Measurements from ENCODE around the gene KDM5B. TPM values are rescaled to one million over a fixed set of nuclear protein-coding genes. Genes with fewer than 3 reads are reported as not detected.

The KDM5B gene
- total RNA-seq, 1 donor = 124 TPM

DNA sequence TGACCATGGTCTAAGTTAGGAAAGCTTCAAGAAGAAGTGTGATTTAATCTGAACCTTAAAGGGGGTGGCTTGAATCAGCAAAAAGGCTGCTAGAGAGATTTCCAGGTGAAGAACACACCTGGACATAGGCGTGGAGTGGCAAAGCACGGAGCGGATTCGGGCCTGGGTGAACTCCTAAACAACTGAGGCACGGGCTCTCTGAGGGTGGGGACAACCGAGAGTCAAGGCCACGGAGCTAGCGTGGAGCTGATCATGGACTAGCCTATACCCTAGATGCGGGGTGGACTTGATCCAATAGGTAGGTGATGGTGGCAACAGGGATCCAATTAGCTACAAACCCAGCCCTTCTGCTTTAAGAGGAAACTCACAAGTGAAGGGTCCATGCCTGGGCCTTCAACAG is 125.7 kb downstream of the KDM5B start:
- Histone ChIP-seq H3K27me3 (ENCODE audit: insufficient read depth, low read length) (peaks cover 46% of the 10 kb centered on the region), H3K36me3 (ENCODE audit: insufficient read depth, low read length) (no peaks in the 10 kb centered on the region), H2AFZ (ENCODE audit: low read length) (no peak overlapping the region), H3K79me2 (ENCODE audit: insufficient read depth, low read length) (no peaks in the 10 kb centered on the region), H4K20me1 (ENCODE audit: insufficient read depth, low read length) (no peaks in the 10 kb centered on the region), H3K4me2 (ENCODE audit: insufficient read depth, low read length) (no peak overlapping the region), H3K9me3 (ENCODE audit: low read depth, low read length) (no peaks in the 10 kb centered on the region), H3K4me1 (ENCODE audit: insufficient read depth, low read length) (no peaks in the 10 kb centered on the region), H3K4me3 (ENCODE audit: insufficient read depth, low read length) (no peak overlapping the region), H3K27ac (ENCODE audit: low read depth, low read length) (no peak overlapping the region)
- DNase-seq (ENCODE audit: insufficient read length, low spot score, missing footprints) = no peak
- TF ChIP-seq, protein P1, sequence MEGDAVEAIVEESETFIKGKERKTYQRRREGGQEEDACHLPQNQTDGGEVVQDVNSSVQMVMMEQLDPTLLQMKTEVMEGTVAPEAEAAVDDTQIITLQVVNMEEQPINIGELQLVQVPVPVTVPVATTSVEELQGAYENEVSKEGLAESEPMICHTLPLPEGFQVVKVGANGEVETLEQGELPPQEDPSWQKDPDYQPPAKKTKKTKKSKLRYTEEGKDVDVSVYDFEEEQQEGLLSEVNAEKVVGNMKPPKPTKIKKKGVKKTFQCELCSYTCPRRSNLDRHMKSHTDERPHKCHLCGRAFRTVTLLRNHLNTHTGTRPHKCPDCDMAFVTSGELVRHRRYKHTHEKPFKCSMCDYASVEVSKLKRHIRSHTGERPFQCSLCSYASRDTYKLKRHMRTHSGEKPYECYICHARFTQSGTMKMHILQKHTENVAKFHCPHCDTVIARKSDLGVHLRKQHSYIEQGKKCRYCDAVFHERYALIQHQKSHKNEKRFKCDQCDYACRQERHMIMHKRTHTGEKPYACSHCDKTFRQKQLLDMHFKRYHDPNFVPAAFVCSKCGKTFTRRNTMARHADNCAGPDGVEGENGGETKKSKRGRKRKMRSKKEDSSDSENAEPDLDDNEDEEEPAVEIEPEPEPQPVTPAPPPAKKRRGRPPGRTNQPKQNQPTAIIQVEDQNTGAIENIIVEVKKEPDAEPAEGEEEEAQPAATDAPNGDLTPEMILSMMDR (IDR thresholded peaks at IDR 0.05; ENCODE audit: extremely low read depth, low read depth, low read length) = no peak

DNA sequence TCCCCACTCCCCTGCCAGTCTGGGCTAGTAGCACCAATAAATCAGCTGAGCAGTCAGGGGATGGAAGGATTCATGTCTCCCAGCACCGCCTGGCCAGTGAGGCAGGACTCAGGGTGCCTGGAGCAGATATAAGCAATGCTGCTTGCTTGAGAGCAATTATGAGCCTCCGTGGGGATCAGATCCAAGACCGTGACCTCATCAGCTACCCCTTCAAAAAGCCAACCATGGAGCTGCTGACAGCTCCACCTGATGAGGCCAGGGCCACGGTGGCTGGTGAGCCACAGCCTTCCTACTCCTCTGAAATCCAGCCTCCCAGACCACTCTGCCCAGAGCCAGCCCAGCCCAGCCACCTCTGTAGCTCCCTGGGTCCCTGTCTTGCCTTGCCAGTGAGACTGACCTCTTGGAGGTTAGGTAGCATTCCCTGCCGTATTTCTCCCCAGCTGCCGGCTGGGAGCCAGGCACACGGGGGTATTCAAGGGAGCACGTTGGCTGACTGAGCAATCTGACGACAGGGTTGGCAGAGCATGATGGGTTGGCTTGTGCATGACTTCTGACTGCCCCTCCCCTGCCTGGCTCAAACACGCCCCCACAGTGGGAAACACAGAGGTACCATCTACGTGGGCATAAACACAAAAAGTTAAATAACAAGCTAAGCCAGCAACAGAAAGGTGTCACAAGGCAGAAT is 126.3 kb downstream of the KDM5B start:
- H3K9me3 ChIP-seq (ENCODE audit: low read depth, low read length) = no peaks in the 10 kb centered on the region
- DNase-seq (ENCODE audit: insufficient read length, low spot score, missing footprints) = no peak
- H3K27me3 ChIP-seq (ENCODE audit: insufficient read depth, low read length) = peaks cover 45% of the 10 kb centered on the region
- H3K4me2 ChIP-seq (ENCODE audit: insufficient read depth, low read length) = no peak overlapping the region
- H3K36me3 ChIP-seq (ENCODE audit: insufficient read depth, low read length) = no peaks in the 10 kb centered on the region
- TF ChIP-seq, protein P1 (IDR thresholded peaks at IDR 0.05; ENCODE audit: extremely low read depth, low read depth, low read length) = no peak
- no peaks in the 10 kb centered on the region for H3K79me2 ChIP-seq (ENCODE audit: insufficient read depth, low read length)
- no peak overlapping the region for H3K4me3 ChIP-seq (ENCODE audit: insufficient read depth, low read length)
- no peaks in the 10 kb centered on the region for H4K20me1 ChIP-seq (ENCODE audit: insufficient read depth, low read length)
- H3K27ac ChIP-seq (ENCODE audit: low read depth, low read length) = no peak overlapping the region
- H3K4me1 ChIP-seq (ENCODE audit: insufficient read depth, low read length) = no peaks in the 10 kb centered on the region
- H2AFZ ChIP-seq (ENCODE audit: low read length) = no peak overlapping the region

DNA sequence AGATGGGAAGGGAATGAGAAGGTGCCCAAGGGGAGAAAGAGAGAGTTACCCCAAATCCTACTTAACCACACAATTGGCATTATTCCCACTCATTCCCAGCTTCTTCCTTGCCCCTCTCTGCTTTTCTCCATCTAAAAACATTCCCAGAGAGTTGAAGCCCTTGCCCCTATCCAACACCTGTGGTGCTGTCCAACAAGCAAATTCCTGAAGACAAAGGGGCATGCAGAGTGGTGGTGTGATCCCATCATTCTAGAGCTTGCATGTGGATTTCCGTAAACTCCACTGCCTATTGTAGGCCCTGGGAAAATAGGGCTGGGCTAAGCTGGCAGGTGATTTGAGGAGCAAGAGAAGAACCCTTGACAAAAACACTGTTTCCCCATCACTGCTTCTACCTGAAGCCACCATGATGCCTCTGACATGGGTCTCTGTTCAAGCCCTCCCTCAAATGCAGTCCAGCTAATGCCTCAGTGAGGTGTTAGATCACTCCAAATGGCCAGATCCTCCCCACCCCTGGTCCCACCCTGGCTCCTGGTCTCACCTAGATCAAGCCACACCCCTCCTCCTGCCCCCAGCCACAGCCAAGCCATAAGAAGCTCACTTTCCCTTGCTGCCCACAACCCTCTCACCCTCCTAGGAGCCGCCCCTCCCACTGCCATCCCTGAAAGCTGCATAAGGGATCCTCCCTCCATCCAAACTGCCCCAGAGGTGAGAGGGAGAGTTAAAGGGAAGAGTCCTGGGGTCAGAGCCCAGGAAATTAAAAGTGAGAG is 127.5 kb downstream of the KDM5B start:
- H3K27me3 ChIP-seq (ENCODE audit: insufficient read depth, low read length) = peaks cover 38% of the 10 kb centered on the region
- H2AFZ ChIP-seq (ENCODE audit: low read length) = no peak overlapping the region
- H3K4me3 ChIP-seq (ENCODE audit: insufficient read depth, low read length) = no peak overlapping the region
- no peak for DNase-seq (ENCODE audit: insufficient read length, low spot score, missing footprints)
- H3K36me3 ChIP-seq (ENCODE audit: insufficient read depth, low read length) = no peaks in the 10 kb centered on the region
- no peaks in the 10 kb centered on the region for H3K4me1 ChIP-seq (ENCODE audit: insufficient read depth, low read length)
- H3K4me2 ChIP-seq (ENCODE audit: insufficient read depth, low read length) = no peak overlapping the region
- no peaks in the 10 kb centered on the region for H3K9me3 ChIP-seq (ENCODE audit: low read depth, low read length)
- H3K79me2 ChIP-seq (ENCODE audit: insufficient read depth, low read length) = no peaks in the 10 kb centered on the region
- H4K20me1 ChIP-seq (ENCODE audit: insufficient read depth, low read length) = no peaks in the 10 kb centered on the region
- H3K27ac ChIP-seq (ENCODE audit: low read depth, low read length) = no peak overlapping the region
- TF ChIP-seq, protein P1 (IDR thresholded peaks at IDR 0.05; ENCODE audit: extremely low read depth, low read depth, low read length) = no peak
